NCI-H226 (cell line): Measurements from ENCODE around the gene UBA1.
"Not testable (repeated sequence)": the region's sequence is repeated elsewhere in the genome, so short reads cannot be mapped to it uniquely, and the experiment has no call there.

Source experiments
- DNase-seq: peaks from one replicate; pipeline ENCODE4 v3.0.0-alpha.2; 2015

The UBA1 gene

DNA sequence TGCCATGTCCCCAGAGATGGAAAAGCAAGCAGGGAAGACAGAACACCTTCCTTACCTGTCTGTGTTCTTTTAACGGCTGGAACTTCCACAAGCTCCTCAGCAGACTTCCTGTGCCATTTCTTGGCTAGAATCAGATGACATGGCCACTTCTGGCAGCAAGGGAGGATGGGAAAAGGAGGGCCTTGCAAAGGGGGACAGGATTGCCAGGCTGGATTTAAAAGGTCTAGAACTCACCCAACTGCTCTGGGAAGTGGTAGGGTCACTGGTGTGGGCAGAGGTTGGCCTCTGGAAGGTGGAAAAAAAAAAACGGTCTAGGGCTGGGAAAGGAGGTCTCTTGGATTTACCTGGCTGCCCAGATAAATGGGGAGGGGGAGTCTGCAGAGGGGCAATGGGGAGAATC is 37.5 kb downstream of the UBA1 start:
- DNase-seq: no peak

- DNase-seq: no peak
These were observed 38.7 kb downstream of the UBA1 start for GRCh38 chrX:47232197-47232802.

DNA sequence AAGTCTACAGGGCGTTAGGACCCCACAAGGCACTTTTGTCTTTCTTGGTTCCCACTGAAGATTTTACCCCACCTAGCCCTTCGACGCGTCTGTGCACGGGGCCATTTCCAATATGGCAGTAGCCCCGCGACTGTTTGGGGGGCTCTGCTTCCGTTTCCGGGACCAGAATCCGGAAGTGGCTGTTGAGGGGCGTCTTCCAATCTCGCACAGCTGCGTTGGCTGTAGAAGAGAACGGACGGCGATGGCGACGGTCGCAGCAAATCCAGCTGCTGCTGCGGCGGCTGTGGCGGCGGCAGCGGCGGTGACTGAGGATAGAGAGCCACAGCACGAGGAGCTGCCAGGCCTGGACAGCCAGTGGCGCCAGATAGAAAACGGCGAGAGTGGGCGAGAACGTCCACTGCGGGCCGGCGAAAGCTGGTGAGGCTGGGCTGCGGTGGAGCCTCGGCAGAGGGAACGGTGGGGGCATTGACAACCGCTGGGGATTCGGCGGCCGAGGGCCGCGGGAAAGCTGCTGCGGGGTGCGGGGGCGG is 39.2 kb downstream of the UBA1 start, which contains the start of gene USP11:
USP11 (plus strand) TSS at position 207 of the 530 bp plus-strand sequence; CDS start at position 242, 35 bp downstream.
- DNase-seq: peak; percentile 36

GRCh38 chrX:47233333-47234113 is 39.9 kb downstream of the UBA1 start:
- DNase-seq: peak; percentile 93

GRCh38 chrX:47234583-47234982 is 41.0 kb downstream of the UBA1 start:
- DNase-seq: no peak

DNA sequence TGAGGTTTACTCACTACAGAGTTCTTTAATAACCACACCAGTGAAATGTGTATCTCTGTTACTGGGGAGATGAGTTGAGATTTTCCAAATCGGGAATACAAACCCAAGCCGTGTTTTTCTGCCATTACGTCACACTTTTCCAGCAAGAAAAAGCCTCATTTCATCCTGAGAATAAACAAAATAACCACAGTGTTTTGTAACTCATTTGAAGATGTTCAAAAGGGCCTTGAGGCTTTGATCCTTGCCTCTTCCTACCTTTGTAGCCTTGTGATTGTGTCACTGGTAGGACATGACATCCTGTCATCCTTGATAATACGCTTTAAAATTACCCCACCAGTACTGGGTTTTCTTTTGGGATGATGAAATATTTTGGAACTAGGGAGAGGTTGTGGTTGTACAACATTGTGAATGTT is 42.1 kb downstream of the UBA1 start:
- peak; percentile 3 for DNase-seq

DNA sequence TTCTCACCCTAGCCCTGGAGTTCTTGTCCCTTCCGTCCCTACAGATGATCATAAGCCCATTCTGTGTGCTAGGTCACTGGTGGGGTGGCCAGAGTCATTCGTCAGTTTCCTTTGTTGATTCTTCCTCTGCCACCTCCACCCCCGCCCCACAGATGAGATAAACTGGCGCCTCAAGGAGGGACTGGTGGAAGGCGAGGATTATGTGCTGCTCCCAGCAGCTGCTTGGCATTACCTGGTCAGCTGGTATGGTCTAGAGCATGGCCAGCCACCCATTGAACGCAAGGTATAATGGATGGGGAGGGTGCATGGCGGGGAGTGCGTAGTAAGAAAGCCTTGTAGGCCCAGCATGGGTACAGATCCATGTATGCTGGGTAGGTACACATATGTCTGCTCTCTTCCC is 45.6 kb downstream of the UBA1 start:
- DNase-seq: no peak

DNA sequence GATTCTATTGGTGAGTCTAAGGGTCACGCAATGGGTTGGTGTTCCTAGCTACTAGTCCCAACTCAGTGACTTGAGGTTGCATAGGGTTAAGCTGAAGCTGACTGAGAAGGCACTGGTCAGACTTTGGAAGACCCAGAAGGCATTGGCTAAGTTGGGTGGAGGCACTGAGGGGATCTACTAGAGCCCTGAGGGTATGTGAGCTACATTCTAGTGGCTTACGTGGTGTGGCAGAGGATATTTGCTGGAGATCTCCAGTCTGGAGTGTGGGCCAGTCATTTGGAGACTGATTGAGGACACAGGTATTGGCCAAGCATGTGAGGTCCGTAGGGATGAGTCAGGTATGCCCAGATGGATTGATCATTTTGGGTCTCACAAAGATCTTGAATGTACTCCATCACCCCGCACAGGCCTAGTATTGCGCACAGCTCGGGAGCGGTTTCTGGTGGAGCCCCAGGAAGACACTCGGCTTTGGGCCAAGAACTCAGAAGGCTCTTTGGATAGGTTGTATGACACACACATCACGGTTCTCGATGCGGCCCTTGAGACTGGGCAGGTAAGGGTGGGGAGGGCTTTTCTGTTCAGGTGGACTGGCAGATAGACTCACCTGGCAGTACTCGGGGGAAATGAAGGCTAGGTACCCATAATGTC is 46.4 kb downstream of the UBA1 start:
- no peak for DNase-seq

GRCh38 chrX:47240619-47241018 is 47.0 kb downstream of the UBA1 start:
- DNase-seq: no peak

GRCh38 chrX:47241201-47242011 is 47.8 kb downstream of the UBA1 start:
- DNase-seq: no peak

DNA sequence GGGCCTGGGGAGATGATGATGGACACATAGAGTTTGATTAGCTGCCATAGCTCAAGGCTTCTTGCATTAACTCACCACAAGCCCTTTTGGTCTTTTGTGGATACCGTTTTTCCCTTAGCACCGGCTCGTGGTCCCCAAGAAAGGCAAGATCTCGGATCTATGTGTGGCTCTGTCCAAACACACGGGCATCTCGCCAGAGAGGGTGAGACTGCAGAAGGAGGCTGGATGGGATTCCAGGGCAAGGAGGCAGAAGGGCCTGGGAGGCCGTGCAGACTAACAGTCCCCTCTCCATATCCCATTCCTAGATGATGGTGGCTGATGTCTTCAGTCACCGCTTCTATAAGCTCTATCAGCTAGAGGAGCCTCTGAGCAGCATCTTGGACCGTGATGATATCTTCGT is 48.7 kb downstream of the UBA1 start:
- no peak for DNase-seq

DNA sequence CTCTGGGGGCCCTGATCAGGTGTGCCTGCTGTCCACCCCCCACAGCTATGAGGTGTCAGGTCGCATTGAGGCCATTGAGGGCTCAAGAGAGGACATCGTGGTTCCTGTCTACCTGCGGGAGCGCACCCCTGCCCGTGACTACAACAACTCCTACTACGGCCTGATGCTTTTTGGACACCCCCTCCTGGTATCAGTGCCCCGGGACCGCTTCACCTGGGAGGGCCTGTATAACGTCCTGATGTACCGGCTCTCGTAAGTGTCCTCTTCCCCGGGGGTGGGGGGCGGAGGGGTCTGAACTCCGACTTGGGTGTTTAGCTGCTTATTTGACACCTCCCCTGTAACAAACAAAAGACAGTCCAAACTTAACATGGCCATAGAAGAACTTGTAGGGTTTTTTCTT is 49.7 kb downstream of the UBA1 start:
- no peak for DNase-seq

DNA sequence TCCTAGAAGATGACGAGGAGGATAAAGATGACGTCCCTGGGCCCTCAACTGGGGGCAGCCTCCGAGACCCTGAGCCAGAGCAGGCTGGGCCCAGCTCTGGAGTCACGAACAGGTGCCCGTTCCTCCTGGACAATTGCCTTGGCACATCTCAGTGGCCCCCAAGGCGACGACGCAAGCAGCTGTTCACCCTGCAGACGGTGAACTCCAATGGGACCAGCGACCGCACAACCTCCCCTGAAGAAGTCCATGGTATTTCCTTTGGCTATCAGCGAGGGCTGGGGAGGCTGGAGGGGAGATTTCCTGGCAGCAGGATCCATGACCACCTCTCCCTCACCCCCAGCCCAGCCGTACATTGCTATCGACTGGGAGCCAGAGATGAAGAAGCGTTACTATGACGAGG is 51.0 kb downstream of the UBA1 start:
- DNase-seq: no peak

GRCh38 chrX:47245156-47245555 is 51.5 kb downstream of the UBA1 start:
- no peak for DNase-seq

DNA sequence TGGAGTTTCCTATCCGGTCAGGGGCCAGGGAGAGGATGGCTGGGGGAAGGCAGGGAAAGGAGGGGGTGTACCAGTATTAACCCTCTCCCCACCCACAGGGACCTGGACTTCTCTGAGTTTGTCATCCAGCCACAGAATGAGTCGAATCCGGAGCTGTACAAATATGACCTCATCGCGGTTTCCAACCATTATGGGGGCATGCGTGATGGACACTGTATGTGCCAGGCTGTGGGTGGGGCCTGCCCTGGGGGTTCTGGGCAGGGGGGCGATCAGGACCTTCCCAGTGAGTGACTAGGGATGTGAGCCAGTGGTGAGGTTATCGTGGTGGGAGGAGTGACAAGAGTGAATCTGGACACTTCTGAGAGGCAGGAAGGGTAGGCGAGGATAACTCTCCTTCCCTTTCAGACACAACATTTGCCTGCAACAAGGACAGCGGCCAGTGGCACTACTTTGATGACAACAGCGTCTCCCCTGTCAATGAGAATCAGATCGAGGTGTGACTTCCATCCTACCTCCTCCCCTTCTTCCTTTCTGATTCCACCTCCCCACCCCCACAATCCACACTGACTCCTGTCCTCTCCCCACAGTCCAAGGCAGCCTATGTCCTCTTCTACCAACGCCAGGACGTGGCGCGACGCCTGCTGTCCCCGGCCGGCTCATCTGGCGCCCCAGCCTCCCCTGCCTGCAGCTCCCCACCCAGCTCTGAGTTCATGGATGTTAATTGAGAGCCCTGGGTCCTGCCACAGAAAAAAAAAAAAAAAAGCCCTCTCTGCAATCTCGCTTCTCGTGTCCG is 53.8 kb downstream of the UBA1 start:
- no peak for DNase-seq

- DNase-seq: no peak
These were observed 54.3 kb downstream of the UBA1 start for GRCh38 chrX:47247999-47248320.

GRCh38 chrX:47248576-47248975 is 54.9 kb downstream of the UBA1 start:
- DNase-seq: no peak

DNA sequence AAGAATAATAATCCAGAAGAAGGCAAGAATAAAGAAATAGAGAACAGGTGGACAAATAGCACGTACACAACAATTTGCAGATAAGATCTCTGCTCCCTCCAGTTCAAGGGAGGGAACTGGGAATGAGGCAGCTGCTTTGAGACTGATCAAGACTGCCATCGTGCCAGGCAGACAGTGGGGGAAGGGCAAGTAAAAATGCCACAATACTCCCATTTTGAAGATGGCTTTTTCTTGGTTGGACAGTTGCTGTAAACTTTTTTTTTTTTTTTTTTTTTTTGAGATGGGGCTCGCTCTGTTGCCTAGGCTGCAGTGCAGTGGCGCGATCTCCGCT is 56.4 kb downstream of the UBA1 start:
- no peak for DNase-seq

DNA sequence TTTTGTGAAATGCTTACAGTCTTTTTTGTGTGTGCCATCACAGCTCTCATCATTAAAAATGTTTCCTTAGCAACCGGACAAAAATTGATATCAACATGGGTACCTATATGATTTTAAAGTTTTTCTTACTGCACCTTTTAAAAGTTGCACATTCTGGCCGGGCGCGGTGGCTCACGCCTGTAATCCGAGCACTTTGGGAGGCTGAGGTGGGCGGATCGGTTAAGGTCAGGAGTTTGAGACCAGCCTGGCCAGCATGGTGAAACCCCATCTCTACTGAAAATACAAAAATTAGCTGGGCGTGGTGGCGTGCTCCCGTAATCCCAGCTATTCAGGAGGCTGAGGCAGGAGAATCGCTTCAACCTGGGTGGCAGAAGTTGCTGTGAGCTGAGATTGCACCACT is 64.0 kb downstream of the UBA1 start:
- DNase-seq: not testable (repeated sequence)
